ENCODE results near the gene ZNF556.
A peak's percentile ranks its signal among the peaks of the same experiment; 100 is the strongest.
"Not testable (repeated sequence)": the region's sequence is repeated elsewhere in the genome, so short reads cannot be mapped to it uniquely, and the experiment has no call there.

Gene ZNF556

DNA sequence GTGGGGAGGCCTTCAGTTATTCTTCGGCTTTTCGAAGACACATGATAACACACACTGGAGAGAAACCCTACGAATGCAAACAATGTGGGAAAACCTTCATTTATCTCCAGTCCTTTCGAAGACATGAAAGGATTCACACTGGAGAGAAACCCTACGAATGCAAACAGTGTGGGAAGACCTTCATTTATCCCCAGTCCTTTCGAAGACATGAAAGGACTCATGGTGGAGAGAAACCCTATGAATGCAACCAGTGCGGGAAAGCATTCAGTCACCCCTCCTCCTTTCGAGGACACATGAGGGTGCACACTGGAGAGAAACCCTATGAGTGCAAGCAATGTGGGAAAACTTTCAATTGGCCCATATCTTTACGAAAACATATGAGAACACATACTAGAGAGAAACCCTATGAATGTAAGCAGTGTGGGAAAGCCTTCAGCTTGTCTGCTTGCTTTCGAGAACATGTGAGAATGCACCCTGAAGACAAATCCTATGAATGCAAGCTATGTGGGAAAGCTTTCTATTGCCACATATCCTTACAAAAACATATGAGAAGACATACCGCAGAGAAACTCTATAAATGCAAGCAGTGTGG lies 14.0 kb upstream of the ZNF556 start:
- DNase-seq: no peak

DNA sequence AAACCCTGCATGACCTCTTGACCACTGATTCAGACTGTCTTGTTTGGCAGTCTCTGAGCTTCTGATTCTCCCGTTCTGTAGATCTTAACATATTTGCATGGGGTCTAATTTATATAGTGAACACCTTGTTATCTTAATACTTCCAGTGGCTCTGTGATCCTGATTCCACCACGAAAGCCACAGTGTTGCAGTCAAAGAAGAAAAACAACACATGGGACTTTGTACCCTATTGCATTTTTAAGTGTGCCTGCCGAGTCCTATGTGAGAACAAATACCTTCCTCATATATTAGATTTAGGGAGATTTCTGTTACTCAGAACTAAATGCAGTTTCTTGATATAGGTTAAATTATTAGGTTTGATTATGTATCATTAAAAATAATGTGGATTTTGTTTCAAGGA lies 12.3 kb upstream of the ZNF556 start:
- no peak for DNase-seq

DNA sequence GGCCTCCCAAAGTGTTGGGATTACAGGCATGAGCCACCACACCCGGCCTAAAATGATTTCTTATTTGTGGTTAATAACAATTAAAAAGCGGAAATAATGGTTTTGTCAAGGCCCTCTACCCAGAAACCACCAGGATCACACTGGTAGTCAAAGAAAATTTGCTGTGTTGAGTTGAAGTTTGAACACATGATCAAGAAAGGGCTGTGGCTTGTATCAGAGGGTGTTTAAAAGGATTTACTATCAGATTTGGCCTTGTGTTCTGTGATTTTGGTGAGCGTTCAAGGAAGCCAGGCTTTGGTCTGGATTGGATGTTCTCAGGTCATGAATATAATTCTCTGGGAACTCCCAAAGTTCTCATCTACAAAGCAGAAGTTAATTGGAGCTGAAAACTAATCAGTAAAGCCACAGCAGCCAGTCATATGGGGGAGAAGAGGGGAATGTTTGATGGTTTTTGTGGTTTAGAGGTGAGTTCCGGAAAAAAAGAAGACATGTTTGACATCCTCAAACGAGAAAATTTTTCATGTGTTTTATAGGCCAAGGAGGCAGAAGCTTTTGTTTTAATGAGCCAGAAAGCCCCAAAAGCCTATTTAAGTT lies 10.6 kb upstream of the ZNF556 start:
- DNase-seq: no peak

GRCh38 chr19:2858864-2859263 lies 8.3 kb upstream of the ZNF556 start:
- no peak for DNase-seq

- DNase-seq: no peak
Measured at GRCh38 chr19:2863816-2864215, 3.3 kb upstream of the ZNF556 start.

GRCh38 chr19:2865334-2866100 lies 1.6 kb upstream of the ZNF556 start:
- DNase-seq: peak; percentile 41

GRCh38 chr19:2866495-2867024 lies 575 bp upstream of the ZNF556 start:
- DNase-seq: no peak

DNA sequence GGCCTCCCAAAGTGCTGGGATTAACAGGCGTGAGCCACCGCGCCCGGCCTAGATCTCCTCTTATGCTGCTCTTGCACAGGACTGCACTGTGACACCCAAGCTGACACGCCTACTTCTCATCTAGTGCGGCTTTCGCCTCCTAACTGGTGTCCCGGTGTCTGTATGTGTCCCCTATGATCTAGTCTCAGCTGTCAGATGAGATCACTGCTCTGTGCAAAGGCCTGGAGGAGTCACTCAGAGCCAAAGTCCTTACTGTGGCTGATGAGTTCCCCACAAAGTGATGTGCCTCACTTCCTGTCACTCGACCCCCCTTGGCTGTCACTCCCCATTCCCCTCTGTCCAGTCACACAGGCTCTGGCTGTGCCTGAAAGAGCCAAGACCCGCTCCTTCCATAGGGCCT lies 2.5 kb downstream of the ZNF556 start:
- DNase-seq: no peak

- not testable (repeated sequence) for DNase-seq
Measured at GRCh38 chr19:2872175-2872574, 5.0 kb downstream of the ZNF556 start.

- DNase-seq: no peak
Measured at GRCh38 chr19:2877398-2878331, 10.5 kb downstream of the ZNF556 start.

- no peak for DNase-seq
Measured at GRCh38 chr19:2883686-2884439, 16.7 kb downstream of the ZNF556 start.

DNA sequence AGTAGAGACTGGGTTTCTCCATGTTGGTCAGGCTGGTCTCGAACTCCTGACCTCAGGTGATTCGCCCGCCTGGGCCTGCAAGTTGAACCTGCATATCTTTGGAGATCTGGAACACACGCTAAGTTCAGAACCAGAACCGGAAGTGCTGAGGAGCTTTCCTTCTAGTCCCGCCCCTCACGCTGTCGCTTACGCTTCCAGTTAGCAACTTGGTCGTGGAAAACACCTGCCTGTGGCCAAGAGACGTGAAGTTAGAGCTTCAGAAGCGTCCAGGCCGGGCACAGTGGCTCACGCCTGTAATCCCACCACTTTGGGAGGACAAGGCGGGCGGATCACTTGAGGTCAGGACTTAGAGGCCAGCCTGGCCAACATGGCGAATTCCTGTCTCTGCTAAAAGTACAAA lies 18.6 kb downstream of the ZNF556 start:
- no peak for DNase-seq

DNA sequence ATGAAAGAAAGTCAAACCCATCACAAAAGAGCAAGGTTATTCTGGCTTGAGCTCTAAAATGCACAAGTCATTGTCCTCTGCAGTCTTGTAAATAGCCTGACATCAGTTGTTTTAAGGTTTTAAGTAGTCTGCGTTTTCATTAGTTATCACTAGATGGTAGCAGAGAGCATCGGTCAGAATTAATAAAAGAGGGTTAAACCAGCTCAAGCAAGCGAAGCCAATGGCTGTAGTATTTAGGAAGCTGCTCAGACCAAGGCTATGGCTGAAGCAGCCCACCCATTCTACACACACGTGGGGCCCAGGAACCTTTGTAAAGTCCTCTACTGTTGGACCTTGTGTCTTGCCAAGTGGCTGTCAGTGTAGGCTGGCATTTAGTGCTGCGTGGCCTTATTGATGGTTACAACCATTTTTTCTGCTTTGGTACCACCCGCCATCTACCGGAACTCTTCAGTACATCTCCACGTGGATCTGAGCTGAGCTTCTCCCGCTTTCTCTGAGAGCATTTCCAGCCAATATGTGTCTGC lies 20.3 kb downstream of the ZNF556 start:
- peak; percentile 35 for DNase-seq

DNA sequence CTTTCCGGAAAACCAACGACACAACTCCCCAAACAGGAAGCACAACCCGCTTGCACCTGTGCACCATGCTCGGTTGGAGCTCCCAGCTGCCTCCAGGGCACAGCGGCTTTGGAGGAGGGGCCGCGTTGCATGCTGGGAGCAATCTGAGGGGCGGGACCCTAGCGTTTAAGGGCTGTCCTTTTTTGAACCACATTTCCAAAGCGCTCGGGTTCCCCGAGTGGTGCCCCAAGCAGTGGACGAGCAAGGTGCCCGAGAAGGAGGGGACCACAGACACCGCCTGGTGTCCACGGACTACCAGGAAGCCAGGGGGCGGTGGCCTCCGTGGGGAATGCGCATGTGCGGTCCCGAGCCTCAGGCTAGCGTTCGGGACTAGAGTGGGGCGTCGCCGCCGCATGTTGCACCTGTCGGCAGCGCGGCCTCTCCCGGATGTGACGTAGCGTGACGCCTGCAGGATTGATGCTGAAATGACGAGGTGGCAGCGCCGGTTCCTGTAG lies 21.6 kb downstream of the ZNF556 start:
- DNase-seq: no peak

DNA sequence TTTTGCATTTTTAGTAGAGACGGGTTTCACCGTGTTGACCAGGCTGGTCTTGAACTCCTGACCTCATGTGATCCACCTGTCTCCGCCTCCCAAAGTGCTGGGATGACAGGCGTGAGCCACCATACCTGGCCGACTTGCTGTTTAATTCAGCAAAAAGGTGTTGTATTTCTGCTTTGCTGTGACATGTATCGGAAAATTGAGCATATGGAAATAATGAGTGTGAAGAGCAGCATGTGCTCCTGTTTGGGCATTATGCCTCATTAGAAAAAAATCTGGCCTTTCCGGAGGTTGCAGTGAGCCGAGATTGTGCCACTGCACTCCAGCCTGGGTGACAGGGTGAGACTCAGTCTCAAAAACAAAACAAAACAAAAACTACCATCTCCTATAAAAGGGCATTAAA lies 23.4 kb downstream of the ZNF556 start:
- not testable (repeated sequence) for DNase-seq

DNA sequence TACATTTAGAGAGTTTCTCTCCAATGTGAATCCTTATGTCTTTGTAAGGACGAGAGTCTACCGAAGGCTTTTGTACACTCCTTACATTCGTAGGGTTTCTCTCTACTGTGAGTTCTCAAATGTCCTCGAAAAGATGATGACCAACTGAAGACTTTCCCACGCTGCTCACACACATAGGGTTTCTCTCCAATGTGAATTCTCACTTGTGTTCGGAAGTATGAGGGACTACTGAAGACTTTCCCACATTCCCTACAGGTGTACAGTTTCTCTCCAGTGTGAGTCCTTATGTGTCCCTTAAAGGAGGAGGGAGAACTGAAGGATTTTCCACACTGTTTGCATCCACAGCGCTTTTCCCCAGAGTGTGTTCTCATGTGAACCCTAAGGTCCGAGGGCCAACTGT lies 29.6 kb downstream of the ZNF556 start:
- DNase-seq: no peak

- DNase-seq: peak; percentile 88
Measured at GRCh38 chr19:2900296-2901252, 33.4 kb downstream of the ZNF556 start, which contains the start of gene ZNF57. TSS of gene ZNF57 (plus strand) at chr19:2900928. CDS start at chr19:2901046, 118 bp downstream.

GRCh38 chr19:2902590-2903218 lies 35.6 kb downstream of the ZNF556 start:
- DNase-seq: no peak

DNA sequence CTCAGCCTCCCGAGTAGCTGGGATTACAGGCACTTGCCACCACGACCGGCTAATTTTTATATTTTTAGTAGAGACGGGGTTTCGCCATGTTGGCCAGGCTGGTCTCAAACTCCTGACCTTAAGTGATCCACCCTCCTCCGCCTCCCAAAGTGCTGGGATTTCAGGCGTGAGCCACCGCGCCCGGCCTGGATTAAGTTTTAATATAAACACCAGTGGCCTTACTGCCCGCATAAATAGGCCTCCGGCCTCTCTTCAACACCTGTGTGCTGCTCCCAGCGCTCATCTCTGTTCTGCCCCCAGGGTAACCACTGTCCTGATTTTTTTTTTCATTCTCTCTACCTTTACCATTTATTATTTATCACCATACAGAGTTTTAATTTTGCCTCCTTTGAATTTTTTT lies 36.2 kb downstream of the ZNF556 start:
- DNase-seq: not testable (repeated sequence)
